ENCODE measurements around the gene WEE1.
"Not testable (repeated sequence)": the region's sequence is repeated elsewhere in the genome, so short reads cannot be mapped to it uniquely, and the experiment has no call there.

The WEE1 gene

DNA sequence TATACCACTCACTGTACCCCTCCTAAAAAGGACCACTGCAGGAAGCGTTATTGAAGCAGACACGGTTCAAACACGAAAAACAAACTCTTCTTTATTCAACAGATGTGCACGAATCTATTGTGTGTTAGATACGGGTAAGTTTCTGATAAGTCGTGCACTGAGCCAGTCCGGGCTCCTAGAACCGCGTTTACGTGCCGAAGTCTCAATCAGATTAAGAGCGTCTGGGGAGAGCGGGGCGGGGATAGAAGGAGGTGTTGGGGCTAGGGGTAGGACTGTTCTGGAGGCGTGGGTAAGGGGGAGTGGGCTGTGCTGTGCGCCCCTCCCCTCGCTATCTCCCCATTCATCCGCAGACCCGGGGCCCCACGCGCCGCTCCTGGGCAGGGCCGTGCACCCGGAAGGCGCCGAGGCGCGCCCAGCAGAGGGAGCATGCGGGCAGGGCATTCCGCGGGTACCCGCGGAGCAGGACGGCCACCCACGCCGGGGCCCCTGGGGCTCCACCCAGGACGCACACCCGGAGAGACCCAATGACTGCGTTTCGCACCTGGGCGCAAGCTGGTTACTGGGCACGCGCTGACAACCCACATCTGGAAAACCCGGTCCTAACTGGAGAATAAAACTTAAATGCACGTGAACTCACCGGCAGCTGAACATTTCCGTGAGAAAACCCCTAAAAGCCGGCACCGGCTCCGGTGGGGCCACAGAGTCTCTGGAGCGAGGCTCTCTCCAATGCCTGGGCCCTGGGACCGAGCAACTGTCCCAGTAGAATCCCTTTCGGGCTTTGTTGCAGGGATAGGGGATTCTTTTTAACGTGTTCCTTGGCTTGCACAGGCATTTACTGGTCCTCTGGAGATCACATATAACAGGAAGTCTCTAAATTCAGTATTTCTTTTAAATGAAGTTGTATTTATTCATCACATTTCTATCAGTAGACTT is 40.6 kb downstream of the WEE1 start:
- peaks cover 15% of the 10 kb centered on the region for H3K4me1 ChIP-seq (ENCODE audit: insufficient read depth, low read length)

DNA sequence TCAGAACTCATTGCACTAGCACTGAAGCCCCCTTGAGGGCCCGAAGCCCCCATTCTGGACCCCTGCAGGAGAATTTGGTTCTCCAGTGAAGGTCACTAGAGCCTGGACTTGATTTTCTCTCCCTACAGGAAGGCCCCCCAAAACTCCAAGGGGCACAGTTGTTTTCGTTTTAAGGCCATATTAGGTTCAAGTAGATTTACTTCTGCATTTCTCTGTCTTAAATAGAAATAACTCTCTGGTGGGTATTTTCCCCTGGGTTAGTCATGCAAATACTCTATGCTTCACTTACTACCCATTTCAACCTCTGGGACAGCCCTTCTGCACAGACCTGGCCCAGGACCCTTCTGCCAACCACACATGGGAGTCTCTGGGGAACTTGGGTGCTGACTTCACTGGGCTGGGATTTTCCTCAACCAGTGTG is 41.6 kb downstream of the WEE1 start:
- Histone ChIP-seq H3K9me3 (ENCODE audit: insufficient read depth, low read depth, low read length) (no peaks in the 10 kb centered on the region), H3K36me3 (ENCODE audit: insufficient read depth, low read length) (no peaks in the 10 kb centered on the region), H3K27ac (ENCODE audit: low read depth, low read length) (no peak overlapping the region), H3K4me1 (ENCODE audit: insufficient read depth, low read length) (peaks cover 15% of the 10 kb centered on the region), H3K27me3 (ENCODE audit: insufficient read depth, low read length) (no peaks in the 10 kb centered on the region), H3K9ac (ENCODE audit: low read depth, low read length) (no peak overlapping the region), H3K4me3 (ENCODE audit: low read length) (peak overlapping the region; percentile 57)
- 92% methylated on average over 1 of the region's 2 CpGs for WGBS

More for the DNA sequence above, 40.6 kb downstream of the WEE1 start:
- Histone ChIP-seq H3K27ac (ENCODE audit: low read depth, low read length) (peak overlapping the region; percentile 83), H3K9ac (ENCODE audit: low read depth, low read length) (peak overlapping the region; percentile 76), H3K27me3 (ENCODE audit: insufficient read depth, low read length) (no peaks in the 10 kb centered on the region), H3K9me3 (ENCODE audit: insufficient read depth, low read depth, low read length) (no peaks in the 10 kb centered on the region), H3K36me3 (ENCODE audit: insufficient read depth, low read length) (no peaks in the 10 kb centered on the region), H3K4me3 (ENCODE audit: low read length) (peak overlapping the region; percentile 57)
- WGBS, result 3% methylated on average over 52 of the region's 54 CpGs

DNA sequence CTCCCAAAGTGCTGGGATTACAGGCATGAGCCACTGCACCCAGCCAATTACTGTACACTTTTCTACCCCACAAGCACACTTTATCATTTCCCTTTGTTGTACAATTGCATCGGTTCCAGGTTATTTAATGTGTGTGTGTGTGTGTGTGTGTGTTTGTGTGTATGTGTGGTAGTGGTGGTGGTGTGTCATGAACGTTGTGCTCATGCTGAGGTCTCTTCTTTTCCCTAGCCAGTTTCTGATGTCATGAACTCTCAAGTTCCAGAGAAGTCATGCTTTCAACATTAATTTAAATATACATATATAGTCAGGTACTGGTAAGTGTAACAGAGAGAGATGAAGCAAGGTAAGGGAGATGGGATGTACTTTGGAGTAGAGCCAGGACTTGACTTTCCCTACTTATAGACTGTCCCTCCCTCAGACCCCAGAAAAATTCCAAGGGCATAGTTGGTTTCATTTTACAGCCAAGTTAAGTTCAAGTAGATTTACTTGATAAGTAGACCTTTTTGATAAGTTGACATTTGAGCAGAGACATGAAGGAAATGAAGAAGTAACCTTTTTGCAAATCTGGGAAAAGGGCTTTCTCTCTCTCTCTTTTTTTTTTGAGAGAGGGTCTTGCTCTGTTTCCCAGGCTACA is 42.7 kb downstream of the WEE1 start:
- no peak overlapping the region for H3K27ac ChIP-seq (ENCODE audit: low read depth, low read length)

DNA sequence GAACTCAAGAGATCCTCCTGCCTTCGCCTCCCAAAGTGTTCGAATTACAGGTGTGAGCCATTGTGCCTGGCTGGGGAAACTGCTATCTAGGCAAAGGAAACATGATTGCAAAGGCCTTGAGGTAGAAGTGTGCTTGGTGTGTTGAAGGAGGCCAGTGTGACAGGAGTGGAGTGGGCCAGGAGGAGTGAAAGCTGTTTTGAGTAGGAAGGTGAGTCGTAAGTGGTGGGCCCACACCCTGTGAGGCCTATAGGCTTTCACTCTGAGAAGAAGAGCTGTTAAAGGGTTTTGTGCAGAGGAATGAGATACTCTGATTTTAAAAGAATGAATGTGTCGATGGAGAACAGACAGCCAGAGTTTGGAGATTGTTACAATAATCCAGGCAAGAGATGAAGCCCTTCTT is 43.4 kb downstream of the WEE1 start:
- H3K27ac ChIP-seq (ENCODE audit: low read depth, low read length), result no peak overlapping the region
- H3K4me3 ChIP-seq (ENCODE audit: low read length), result no peak overlapping the region
- H3K4me1 ChIP-seq (ENCODE audit: insufficient read depth, low read length), result peaks cover 15% of the 10 kb centered on the region
- no peaks in the 10 kb centered on the region for H3K27me3 ChIP-seq (ENCODE audit: insufficient read depth, low read length)
- H3K9me3 ChIP-seq (ENCODE audit: insufficient read depth, low read depth, low read length), result no peaks in the 10 kb centered on the region
- no peak overlapping the region for H3K9ac ChIP-seq (ENCODE audit: low read depth, low read length)
- 94% methylated on average over 4 of the region's 4 CpGs for WGBS
- H3K36me3 ChIP-seq (ENCODE audit: insufficient read depth, low read length), result no peaks in the 10 kb centered on the region

More for the DNA sequence above, 42.7 kb downstream of the WEE1 start:
- H3K9ac ChIP-seq (ENCODE audit: low read depth, low read length), result no peak overlapping the region
- H3K9me3 ChIP-seq (ENCODE audit: insufficient read depth, low read depth, low read length), result no peaks in the 10 kb centered on the region
- H3K27me3 ChIP-seq (ENCODE audit: insufficient read depth, low read length), result no peaks in the 10 kb centered on the region
- H3K4me3 ChIP-seq (ENCODE audit: low read length), result no peak overlapping the region
- H3K36me3 ChIP-seq (ENCODE audit: insufficient read depth, low read length), result no peaks in the 10 kb centered on the region
- 86% methylated on average over 2 of the region's 2 CpGs for WGBS
- H3K4me1 ChIP-seq (ENCODE audit: insufficient read depth, low read length), result peaks cover 15% of the 10 kb centered on the region

DNA sequence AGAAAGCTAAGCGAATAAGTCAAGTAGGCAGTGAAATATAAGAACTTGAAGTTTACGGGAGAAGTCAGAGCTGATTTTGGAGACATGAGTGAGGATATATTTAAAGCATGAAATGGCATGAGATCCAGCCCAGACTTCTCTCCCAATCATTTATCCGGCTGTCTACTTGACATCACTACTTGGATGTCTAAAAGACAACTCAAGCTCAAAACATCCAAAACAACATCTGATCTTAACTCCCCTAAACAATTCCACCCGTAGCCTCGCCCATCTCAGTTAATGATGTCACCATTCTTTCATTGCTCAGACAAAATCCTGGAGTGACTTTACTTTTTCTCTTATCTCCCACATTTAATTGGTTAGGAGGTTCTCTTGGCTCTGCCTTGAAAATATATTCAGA is 44.5 kb downstream of the WEE1 start:
- Histone ChIP-seq H3K27me3 (ENCODE audit: insufficient read depth, low read length) (no peaks in the 10 kb centered on the region), H3K27ac (ENCODE audit: low read depth, low read length) (no peak overlapping the region), H3K9ac (ENCODE audit: low read depth, low read length) (no peak overlapping the region), H3K4me3 (ENCODE audit: low read length) (no peak overlapping the region), H3K36me3 (ENCODE audit: insufficient read depth, low read length) (no peaks in the 10 kb centered on the region), H3K9me3 (ENCODE audit: insufficient read depth, low read depth, low read length) (no peaks in the 10 kb centered on the region), H3K4me1 (ENCODE audit: insufficient read depth, low read length) (peaks cover 11% of the 10 kb centered on the region)
- WGBS, result 95% methylated on average over 5 of the region's 5 CpGs

DNA sequence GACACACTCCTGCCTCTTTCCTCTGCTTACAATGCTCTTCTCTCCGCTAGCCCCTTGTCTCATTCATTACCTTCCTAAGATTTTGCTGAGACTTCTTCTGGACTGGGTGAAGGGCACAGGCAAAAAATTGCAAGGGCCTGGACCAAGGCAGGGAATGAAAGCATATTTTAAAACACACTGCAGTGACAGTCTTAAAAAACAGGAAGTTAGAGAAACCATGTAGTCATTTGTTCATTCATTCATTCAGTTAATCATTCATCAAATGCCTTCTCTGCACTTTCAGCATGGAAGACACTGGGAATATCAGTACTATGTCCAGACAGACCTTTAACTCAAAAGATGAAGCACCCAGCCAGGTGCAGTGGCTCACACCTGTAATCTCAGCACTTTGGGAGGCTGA is 45.5 kb downstream of the WEE1 start:
- Histone ChIP-seq H3K9ac (ENCODE audit: low read depth, low read length) (no peak overlapping the region), H3K4me3 (ENCODE audit: low read length) (no peak overlapping the region), H3K4me1 (ENCODE audit: insufficient read depth, low read length) (peaks cover 10% of the 10 kb centered on the region), H3K27ac (ENCODE audit: low read depth, low read length) (no peak overlapping the region), H3K36me3 (ENCODE audit: insufficient read depth, low read length) (no peaks in the 10 kb centered on the region), H3K9me3 (ENCODE audit: insufficient read depth, low read depth, low read length) (no peaks in the 10 kb centered on the region), H3K27me3 (ENCODE audit: insufficient read depth, low read length) (no peaks in the 10 kb centered on the region)
- 98% methylated on average over 1 of the region's 1 CpG for WGBS

DNA sequence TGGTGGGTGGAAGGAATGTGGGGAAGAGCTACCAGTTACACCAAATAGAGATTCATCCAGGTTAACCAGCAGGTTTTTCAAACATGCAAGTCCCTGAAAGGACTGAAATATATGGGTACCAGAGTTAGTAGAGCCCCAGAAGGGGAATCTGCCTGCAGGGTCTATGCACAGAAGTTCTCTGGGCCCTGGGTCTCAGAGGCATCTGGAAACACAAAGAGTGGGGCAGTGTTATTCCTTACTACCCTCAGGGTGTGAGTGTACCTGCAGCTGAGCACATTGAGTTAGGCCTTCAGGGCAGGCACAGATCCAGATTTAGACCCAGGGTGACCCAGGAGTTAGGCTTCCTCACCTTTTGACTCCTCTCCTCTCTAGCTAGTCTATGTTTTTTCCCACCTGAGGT is 46.5 kb downstream of the WEE1 start:
- Histone ChIP-seq H3K4me3 (ENCODE audit: low read length) (no peak overlapping the region), H3K27me3 (ENCODE audit: insufficient read depth, low read length) (no peaks in the 10 kb centered on the region), H3K4me1 (ENCODE audit: insufficient read depth, low read length) (peaks cover 4% of the 10 kb centered on the region), H3K9me3 (ENCODE audit: insufficient read depth, low read depth, low read length) (no peaks in the 10 kb centered on the region), H3K36me3 (ENCODE audit: insufficient read depth, low read length) (no peaks in the 10 kb centered on the region), H3K9ac (ENCODE audit: low read depth, low read length) (no peak overlapping the region), H3K27ac (ENCODE audit: low read depth, low read length) (no peak overlapping the region)

DNA sequence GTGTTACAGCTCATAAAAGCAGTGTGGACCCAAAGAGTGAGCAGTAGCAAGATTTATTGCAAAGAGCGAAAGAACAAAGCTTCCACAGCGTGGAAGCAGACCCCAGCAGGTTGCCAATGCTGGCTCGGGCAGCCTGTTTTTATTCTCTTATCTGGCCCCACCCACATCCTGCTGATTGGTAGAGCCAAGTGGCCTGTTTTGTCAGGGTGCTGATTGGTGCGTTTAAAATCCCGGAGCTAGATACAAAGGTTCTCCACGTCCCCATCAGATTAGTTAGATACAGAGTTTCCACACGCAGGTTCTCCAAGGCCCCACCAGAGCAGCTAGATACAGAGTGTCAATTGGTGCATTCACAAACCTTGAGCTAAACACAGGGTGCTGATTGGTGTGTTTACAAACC is 48.9 kb downstream of the WEE1 start:
- H3K27me3 ChIP-seq (ENCODE audit: insufficient read depth, low read length); H3K27ac ChIP-seq (ENCODE audit: low read depth, low read length); H3K9ac ChIP-seq (ENCODE audit: low read depth, low read length); H3K9me3 ChIP-seq (ENCODE audit: insufficient read depth, low read depth, low read length); H3K36me3 ChIP-seq (ENCODE audit: insufficient read depth, low read length); H3K4me3 ChIP-seq (ENCODE audit: low read length): not testable (repeated sequence)
- peaks cover 23% of the 10 kb centered on the region for H3K4me1 ChIP-seq (ENCODE audit: insufficient read depth, low read length)
- 76% methylated on average over 7 of the region's 7 CpGs for WGBS

DNA sequence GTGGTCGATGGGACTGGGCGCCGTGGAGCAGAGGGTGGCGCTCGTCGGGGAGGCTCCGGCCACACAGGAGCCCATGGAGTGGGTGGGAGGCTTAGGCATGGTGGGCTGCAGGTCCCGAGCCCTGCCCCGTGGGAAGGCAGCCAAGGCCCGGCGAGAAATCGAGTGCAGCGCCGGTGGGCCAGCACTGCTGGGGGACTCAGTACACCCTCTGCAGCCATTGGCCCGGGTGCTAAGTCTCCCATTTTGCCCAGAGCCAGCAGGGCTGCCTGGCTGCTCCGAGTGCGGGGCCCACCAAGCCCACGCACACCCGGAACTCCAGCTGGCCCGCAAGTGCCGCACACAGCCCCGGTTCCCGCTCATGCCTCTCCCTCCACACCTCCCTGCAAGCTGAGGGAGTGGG is 49.6 kb downstream of the WEE1 start:
- H3K4me3 ChIP-seq (ENCODE audit: low read length); H3K27me3 ChIP-seq (ENCODE audit: insufficient read depth, low read length); H3K9ac ChIP-seq (ENCODE audit: low read depth, low read length); H3K27ac ChIP-seq (ENCODE audit: low read depth, low read length); H3K36me3 ChIP-seq (ENCODE audit: insufficient read depth, low read length); H3K9me3 ChIP-seq (ENCODE audit: insufficient read depth, low read depth, low read length): not testable (repeated sequence)
- peaks cover 30% of the 10 kb centered on the region for H3K4me1 ChIP-seq (ENCODE audit: insufficient read depth, low read length)
- 92% methylated on average over 19 of the region's 23 CpGs for WGBS

DNA sequence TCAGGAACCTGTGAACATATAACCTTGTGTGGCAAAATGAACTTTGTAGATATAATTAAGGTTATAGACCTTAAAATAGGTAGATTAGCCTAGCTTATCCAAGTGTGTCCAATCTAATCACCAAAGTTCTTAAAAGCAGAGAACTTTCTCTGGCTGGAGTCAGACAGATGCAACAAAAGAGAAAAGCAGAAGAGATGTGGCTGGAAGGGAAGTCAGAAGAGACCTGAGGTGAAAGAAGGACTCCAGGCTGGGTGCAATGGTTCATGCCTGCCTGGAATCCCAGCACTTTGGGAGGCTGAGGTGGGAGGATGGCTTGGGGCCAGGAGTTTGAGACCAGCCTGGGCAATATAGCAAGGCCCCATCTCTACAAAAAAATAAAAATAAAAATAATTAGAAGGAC is 51.0 kb downstream of the WEE1 start:
- no peaks in the 10 kb centered on the region for H3K36me3 ChIP-seq (ENCODE audit: insufficient read depth, low read length)
- H3K4me1 ChIP-seq (ENCODE audit: insufficient read depth, low read length), result peaks cover 39% of the 10 kb centered on the region
- no peaks in the 10 kb centered on the region for H3K27me3 ChIP-seq (ENCODE audit: insufficient read depth, low read length)
- H3K4me3 ChIP-seq (ENCODE audit: low read length), result no peak overlapping the region
- H3K9ac ChIP-seq (ENCODE audit: low read depth, low read length), result no peak overlapping the region
- H3K27ac ChIP-seq (ENCODE audit: low read depth, low read length), result no peak overlapping the region
- H3K9me3 ChIP-seq (ENCODE audit: insufficient read depth, low read depth, low read length), result no peaks in the 10 kb centered on the region

DNA sequence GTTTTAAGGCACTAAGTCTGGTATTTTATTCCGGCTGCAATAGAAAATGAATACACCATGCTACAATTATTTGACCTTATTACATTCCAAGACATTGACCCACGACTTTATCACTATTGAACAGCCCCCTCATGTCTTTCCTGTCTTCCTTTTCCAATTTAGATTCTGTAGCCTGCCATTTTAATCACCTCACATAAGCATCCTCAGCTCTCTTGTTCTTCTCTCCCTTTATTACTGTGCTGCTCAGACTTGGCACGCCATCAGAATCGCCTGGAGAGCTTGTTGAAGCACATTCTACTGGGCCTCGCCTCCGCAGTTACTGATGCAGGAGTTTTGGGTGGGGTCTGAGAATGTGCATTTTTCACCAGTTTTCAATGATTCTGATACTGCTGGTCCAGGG is 51.7 kb downstream of the WEE1 start:
- H3K4me1 ChIP-seq (ENCODE audit: insufficient read depth, low read length), result peaks cover 39% of the 10 kb centered on the region
- 78% methylated on average over 6 of the region's 6 CpGs for WGBS
- no peaks in the 10 kb centered on the region for H3K36me3 ChIP-seq (ENCODE audit: insufficient read depth, low read length)
- H3K4me3 ChIP-seq (ENCODE audit: low read length), result no peak overlapping the region
- H3K27me3 ChIP-seq (ENCODE audit: insufficient read depth, low read length), result no peaks in the 10 kb centered on the region
- H3K27ac ChIP-seq (ENCODE audit: low read depth, low read length), result no peak overlapping the region
- no peaks in the 10 kb centered on the region for H3K9me3 ChIP-seq (ENCODE audit: insufficient read depth, low read depth, low read length)
- no peak overlapping the region for H3K9ac ChIP-seq (ENCODE audit: low read depth, low read length)

All from HUES64 (cell line).